Measurements from ENCODE around the gene IL1RAPL2.

DNA sequence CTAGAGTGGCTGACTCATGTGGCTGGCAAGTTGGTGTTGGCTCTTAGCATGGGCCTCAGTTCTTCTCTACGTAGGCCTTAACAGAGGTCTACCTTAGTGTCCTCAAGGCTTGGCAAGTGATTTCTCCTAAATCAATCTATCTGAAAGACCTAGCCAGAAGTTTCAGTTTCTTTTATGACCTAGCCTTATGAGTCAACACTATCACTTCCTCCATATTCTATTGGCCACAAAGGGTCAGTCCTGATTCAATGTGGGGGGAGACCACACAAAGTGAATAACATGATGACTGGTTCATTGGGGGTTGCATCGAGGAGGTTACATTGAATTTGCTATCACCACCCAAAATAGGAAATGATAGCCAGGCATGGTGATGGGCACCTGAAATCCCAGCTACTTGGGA is 1250.5 kb downstream of the IL1RAPL2 start:
- TF ChIP-seq, protein P1, sequence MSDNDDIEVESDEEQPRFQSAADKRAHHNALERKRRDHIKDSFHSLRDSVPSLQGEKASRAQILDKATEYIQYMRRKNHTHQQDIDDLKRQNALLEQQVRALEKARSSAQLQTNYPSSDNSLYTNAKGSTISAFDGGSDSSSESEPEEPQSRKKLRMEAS (IDR thresholded peaks at IDR 0.05): no peak
- no peak for TF ChIP-seq CHD1 (IDR thresholded peaks at IDR 0.05; ENCODE audit: low read depth, low read length)
- no peak for TF ChIP-seq CHD2 (IDR thresholded peaks at IDR 0.05; ENCODE audit: low read length)
- no peak for TF ChIP-seq BRCA1 (IDR thresholded peaks at IDR 0.05; ENCODE audit: low read depth, low read length)
- TF ChIP-seq CTCF (IDR thresholded peaks at IDR 0.05; ENCODE audit: control extremely low read depth in 1 of 3, insufficient read depth in 1 of 3, low read depth in 1 of 3, low read length in 3 of 3): no peak
- no peak for TF ChIP-seq TEAD4 (IDR thresholded peaks at IDR 0.05; ENCODE audit: low read depth, low read length)
- TF ChIP-seq KDM5A (IDR thresholded peaks at IDR 0.05; ENCODE audit: low read length): no peak
- no peak for TF ChIP-seq SP2 (IDR thresholded peaks at IDR 0.05; ENCODE audit: low read length)
- no peak for TF ChIP-seq HDAC6 (IDR thresholded peaks at IDR 0.05; ENCODE audit: low read depth, low read length)

All from H1 (cell line).